Measurements from ENCODE around the gene HTR1B. TPM values are rescaled to one million over a fixed set of nuclear protein-coding genes. Genes with fewer than 3 reads are reported as not detected.

The HTR1B gene
- total RNA-seq, 4 donors from 2014 or later, result 0.36 TPM; not detected in 3

GRCh38 chr6:77448546-77448945 lies 14.7 kb downstream of the HTR1B start:
- WGBS, result 77% methylated on average over 3 of the region's 3 CpGs
- Histone ChIP-seq H3K36me3 (no peaks in the 10 kb centered on the region), H3K9me3 (no peaks in the 10 kb centered on the region), H3K4me1 (no peaks in the 10 kb centered on the region), H3K27ac (no peak overlapping the region), H3K27me3 (no peaks in the 10 kb centered on the region), H3K4me3 (no peak overlapping the region)
- no peak for DNase-seq (ENCODE audit: low spot score in 2 of 2)
- TF ChIP-seq CTCF (IDR thresholded peaks at IDR 0.05) (no peak), EP300 (IDR thresholded peaks at IDR 0.05) (no peak), POLR2A (IDR thresholded peaks at IDR 0.05) (no peak), POLR2AphosphoS5 (IDR thresholded peaks at IDR 0.05) (no peak)

- Histone ChIP-seq H3K27me3 (no peaks in the 10 kb centered on the region), H3K4me1 (no peaks in the 10 kb centered on the region)
- WGBS, result 31% methylated on average over 1 of the region's 1 CpG
Measured at GRCh38 chr6:77447254-77447653, 16.0 kb downstream of the HTR1B start.

GRCh38 chr6:77446249-77446648 lies 17.0 kb downstream of the HTR1B start:
- no peaks in the 10 kb centered on the region for H3K4me1 ChIP-seq
- no peaks in the 10 kb centered on the region for H3K27me3 ChIP-seq
- H3K27ac ChIP-seq, result no peak overlapping the region
- WGBS, result 85% methylated on average over 1 of the region's 1 CpG
- TF ChIP-seq EP300 (IDR thresholded peaks at IDR 0.05) (no peak), POLR2AphosphoS5 (IDR thresholded peaks at IDR 0.05) (no peak), POLR2A (IDR thresholded peaks at IDR 0.05) (no peak), CTCF (IDR thresholded peaks at IDR 0.05) (no peak)
- no peaks in the 10 kb centered on the region for H3K9me3 ChIP-seq
- H3K36me3 ChIP-seq, result no peaks in the 10 kb centered on the region
- no peak overlapping the region for H3K4me3 ChIP-seq
- DNase-seq (ENCODE audit: low spot score in 2 of 2), result no peak

More at GRCh38 chr6:77447254-77447653, 16.0 kb downstream of the HTR1B start:
- no peaks in the 10 kb centered on the region for H3K9me3 ChIP-seq
- no peak overlapping the region for H3K27ac ChIP-seq
- DNase-seq (ENCODE audit: low spot score in 2 of 2), result no peak
- no peaks in the 10 kb centered on the region for H3K36me3 ChIP-seq
- H3K4me3 ChIP-seq, result no peak overlapping the region
- TF ChIP-seq EP300 (IDR thresholded peaks at IDR 0.05) (no peak), POLR2AphosphoS5 (IDR thresholded peaks at IDR 0.05) (no peak), CTCF (IDR thresholded peaks at IDR 0.05) (no peak), POLR2A (IDR thresholded peaks at IDR 0.05) (no peak)

GRCh38 chr6:77445214-77445613 lies 18.1 kb downstream of the HTR1B start:
- Histone ChIP-seq H3K27me3 (no peaks in the 10 kb centered on the region), H3K9me3 (no peaks in the 10 kb centered on the region), H3K27ac (no peak overlapping the region), H3K4me1 (no peaks in the 10 kb centered on the region), H3K36me3 (no peaks in the 10 kb centered on the region), H3K4me3 (no peak overlapping the region)
- WGBS, result 46% methylated on average over 2 of the region's 2 CpGs
- no peak for DNase-seq (ENCODE audit: low spot score in 2 of 2)
- no peak for TF ChIP-seq EP300 (IDR thresholded peaks at IDR 0.05)
- TF ChIP-seq POLR2A (IDR thresholded peaks at IDR 0.05), result no peak
- no peak for TF ChIP-seq CTCF (IDR thresholded peaks at IDR 0.05)
- TF ChIP-seq POLR2AphosphoS5 (IDR thresholded peaks at IDR 0.05), result no peak

GRCh38 chr6:77440206-77440976 lies 22.9 kb downstream of the HTR1B start:
- no peak for TF ChIP-seq POLR2A (IDR thresholded peaks at IDR 0.05)
- TF ChIP-seq EP300 (IDR thresholded peaks at IDR 0.05), result no peak
- no peak for TF ChIP-seq CTCF (IDR thresholded peaks at IDR 0.05)
- TF ChIP-seq POLR2AphosphoS5 (IDR thresholded peaks at IDR 0.05), result no peak
- no peak for DNase-seq (ENCODE audit: low spot score in 2 of 2)
- no peak overlapping the region for H3K4me3 ChIP-seq
- 80% methylated on average over 3 of the region's 3 CpGs for WGBS
- no peaks in the 10 kb centered on the region for H3K36me3 ChIP-seq
- no peak overlapping the region for H3K27ac ChIP-seq
- H3K4me1 ChIP-seq, result no peaks in the 10 kb centered on the region
- no peaks in the 10 kb centered on the region for H3K9me3 ChIP-seq
- H3K27me3 ChIP-seq, result no peaks in the 10 kb centered on the region

All from suprapubic skin (tissue), 4 donors.